SW480 (cell line): ENCODE measurements around the gene TEX19.
"Not testable (repeated sequence)": the region's sequence is repeated elsewhere in the genome, so short reads cannot be mapped to it uniquely, and the experiment has no call there.

ENCODE experiments used
- DNase-seq: peaks from one replicate; pipeline ENCODE4 v3.0.0-alpha.2; 2016; ENCODE audit warnings: low spot score

Gene TEX19

GRCh38 chr17:82377294-82377693, 18.2 kb downstream of the TEX19 start:
- not testable (repeated sequence) for DNase-seq

GRCh38 chr17:82377924-82378740, 19.1 kb downstream of the TEX19 start:
- DNase-seq: no peak

- no peak for DNase-seq
Measured at GRCh38 chr17:82378741-82379021, 19.6 kb downstream of the TEX19 start.

GRCh38 chr17:82380860-82381702, 22.0 kb downstream of the TEX19 start:
- peak; percentile 36 for DNase-seq

- DNase-seq: not testable (repeated sequence)
Measured at GRCh38 chr17:82381703-82382009, 22.6 kb downstream of the TEX19 start.

GRCh38 chr17:82382220-82382932, 23.3 kb downstream of the TEX19 start:
- DNase-seq: not testable (repeated sequence)

- no peak for DNase-seq
Measured at GRCh38 chr17:82382933-82383255, 23.8 kb downstream of the TEX19 start.

GRCh38 chr17:82383411-82383810, 24.4 kb downstream of the TEX19 start:
- DNase-seq: no peak

- no peak for DNase-seq
Measured at GRCh38 chr17:82384051-82384729, 25.1 kb downstream of the TEX19 start.

GRCh38 chr17:82384730-82385481, 25.9 kb downstream of the TEX19 start:
- DNase-seq: peak; percentile 80

- DNase-seq: no peak
Measured at GRCh38 chr17:82385559-82386254, 26.7 kb downstream of the TEX19 start.

GRCh38 chr17:82386255-82386831, 27.3 kb downstream of the TEX19 start:
- DNase-seq: no peak

GRCh38 chr17:82386881-82387704, 28.0 kb downstream of the TEX19 start:
- no peak for DNase-seq

- DNase-seq: no peak
Measured at GRCh38 chr17:82387705-82388106, 28.7 kb downstream of the TEX19 start.

GRCh38 chr17:82388223-82388921, 29.3 kb downstream of the TEX19 start:
- peak; percentile 31 for DNase-seq

- no peak for DNase-seq
Measured at GRCh38 chr17:82388922-82389283, 29.9 kb downstream of the TEX19 start.

GRCh38 chr17:82389379-82389778, 30.3 kb downstream of the TEX19 start:
- DNase-seq: no peak

- no peak for DNase-seq
Measured at GRCh38 chr17:82390015-82390859, 31.2 kb downstream of the TEX19 start.
